ENCODE measurements around the gene KIAA1217. TPM values are rescaled to one million over a fixed set of nuclear protein-coding genes. Genes with fewer than 3 reads are reported as not detected.
A peak's percentile ranks its signal among the peaks of the same experiment; 100 is the strongest.

KIAA1217 gene
- total RNA-seq, 4 donors from 2014 or later: 10.1 to 15.9 (median 12.5) TPM

GRCh38 chr10:24261627-24262026, 52.7 kb downstream of the KIAA1217 start:
- no peak for TF ChIP-seq CTCF (IDR thresholded peaks at IDR 0.05)
- TF ChIP-seq POLR2AphosphoS5 (IDR thresholded peaks at IDR 0.05): no peak
- no peak for TF ChIP-seq POLR2A (IDR thresholded peaks at IDR 0.05; ENCODE audit: low read depth)
- TF ChIP-seq EP300 (IDR thresholded peaks at IDR 0.05): no peak
- Histone ChIP-seq H3K27me3 (no peaks in the 10 kb centered on the region), H3K36me3 (no peaks in the 10 kb centered on the region), H3K4me3 (no peak overlapping the region), H3K4me1 (peaks cover 8 to 40% (median 15%) of the 10 kb centered on the region in 4 donors), H3K9me3 (no peaks in the 10 kb centered on the region), H3K27ac (replicated peaks in 1 of 4) (no peak overlapping the region)
- intact Hi-C loops (cut with DNase I): no loop called here
- WGBS: 79% methylated on average over 3 of the region's 3 CpGs
- DNase-seq (ENCODE audit: extremely low spot score): no peak

- Histone ChIP-seq H3K27me3 (no peaks in the 10 kb centered on the region), H3K27ac (replicated peaks in 1 of 4) (peak overlapping the region in 2 of 4 donors; percentile 3 to 11), H3K4me3 (no peak overlapping the region), H3K9me3 (no peaks in the 10 kb centered on the region), H3K36me3 (peaks cover 0 to 9% (median 0%) of the 10 kb centered on the region in 4 donors), H3K4me1 (peaks cover 8 to 30% (median 15%) of the 10 kb centered on the region in 4 donors)
- intact Hi-C loops (cut with DNase I): no loop called here
- no peak for DNase-seq (ENCODE audit: extremely low spot score)
- TF ChIP-seq EP300 (IDR thresholded peaks at IDR 0.05) (no peak), POLR2AphosphoS5 (IDR thresholded peaks at IDR 0.05) (peak; percentile 59 to 67), POLR2A (IDR thresholded peaks at IDR 0.05; ENCODE audit: low read depth) (no peak), CTCF (IDR thresholded peaks at IDR 0.05) (no peak)
- 54% methylated on average over 7 of the region's 7 CpGs for WGBS
These were observed 54.1 kb downstream of the KIAA1217 start for GRCh38 chr10:24262929-24263590.

- peaks cover 0 to 11% (median 0%) of the 10 kb centered on the region in 4 donors for H3K36me3 ChIP-seq
- DNase-seq (ENCODE audit: extremely low spot score): no peak
- no peak overlapping the region for H3K4me3 ChIP-seq
- intact Hi-C loops (cut with DNase I): no loop called here
- no peaks in the 10 kb centered on the region for H3K4me1 ChIP-seq
- TF ChIP-seq CTCF (IDR thresholded peaks at IDR 0.05) (no peak), EP300 (IDR thresholded peaks at IDR 0.05) (no peak), POLR2A (IDR thresholded peaks at IDR 0.05; ENCODE audit: low read depth) (no peak), POLR2AphosphoS5 (IDR thresholded peaks at IDR 0.05) (no peak)
- no peaks in the 10 kb centered on the region for H3K27me3 ChIP-seq
- H3K27ac ChIP-seq (replicated peaks in 1 of 4): no peak overlapping the region
- H3K9me3 ChIP-seq: no peaks in the 10 kb centered on the region
- 92% methylated on average over 1 of the region's 1 CpG for WGBS
These were observed 60.5 kb downstream of the KIAA1217 start for GRCh38 chr10:24269476-24269875.

DNA sequence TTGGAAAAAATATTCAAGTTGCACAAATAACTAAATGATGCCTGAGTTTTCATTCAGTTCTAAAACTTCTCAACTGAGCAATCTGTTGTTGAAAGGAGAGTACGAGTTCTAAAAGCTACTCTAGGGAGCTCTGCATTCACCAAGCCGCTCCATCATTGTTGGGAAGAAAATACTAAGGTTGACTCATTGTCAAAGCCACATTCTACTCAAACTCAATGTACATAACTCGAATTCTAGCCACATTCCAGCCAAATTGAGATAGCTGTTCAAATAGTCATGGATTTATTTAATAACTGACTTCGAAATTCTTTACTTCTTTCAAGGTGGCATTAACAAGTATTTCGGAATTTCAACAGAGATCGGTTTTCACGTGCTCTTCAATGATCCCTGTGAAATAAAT, 63.4 kb downstream of the KIAA1217 start:
- Histone ChIP-seq H3K4me3 (no peak overlapping the region), H3K4me1 (no peaks in the 10 kb centered on the region), H3K27me3 (no peaks in the 10 kb centered on the region), H3K27ac (replicated peaks in 1 of 4) (no peak overlapping the region), H3K9me3 (no peaks in the 10 kb centered on the region), H3K36me3 (peaks cover 0 to 8% (median 1%) of the 10 kb centered on the region in 4 donors)
- no peak for DNase-seq (ENCODE audit: extremely low spot score)
- 91% methylated on average over 7 of the region's 7 CpGs for WGBS
- intact Hi-C loops (cut with DNase I): no loop called here
- TF ChIP-seq EP300 (IDR thresholded peaks at IDR 0.05) (no peak), POLR2AphosphoS5 (IDR thresholded peaks at IDR 0.05) (no peak), CTCF (IDR thresholded peaks at IDR 0.05) (no peak), POLR2A (IDR thresholded peaks at IDR 0.05; ENCODE audit: low read depth) (no peak)

Measured in esophagus muscularis mucosa (tissue), 4 donors.